HG03469 (cell line): ENCODE results near the gene NHEJ1.

Experiments
- ATAC-seq: cut with Tn5 transposase; IDR thresholded peaks from one replicate; pipeline ENCODE4 v1.9.1; 2021; ENCODE audit warnings: mild to moderate bottlenecking, moderate library complexity, moderate number of reproducible peaks; ENCODE audit not compliant: unreplicated experiment

NHEJ1 gene

DNA sequence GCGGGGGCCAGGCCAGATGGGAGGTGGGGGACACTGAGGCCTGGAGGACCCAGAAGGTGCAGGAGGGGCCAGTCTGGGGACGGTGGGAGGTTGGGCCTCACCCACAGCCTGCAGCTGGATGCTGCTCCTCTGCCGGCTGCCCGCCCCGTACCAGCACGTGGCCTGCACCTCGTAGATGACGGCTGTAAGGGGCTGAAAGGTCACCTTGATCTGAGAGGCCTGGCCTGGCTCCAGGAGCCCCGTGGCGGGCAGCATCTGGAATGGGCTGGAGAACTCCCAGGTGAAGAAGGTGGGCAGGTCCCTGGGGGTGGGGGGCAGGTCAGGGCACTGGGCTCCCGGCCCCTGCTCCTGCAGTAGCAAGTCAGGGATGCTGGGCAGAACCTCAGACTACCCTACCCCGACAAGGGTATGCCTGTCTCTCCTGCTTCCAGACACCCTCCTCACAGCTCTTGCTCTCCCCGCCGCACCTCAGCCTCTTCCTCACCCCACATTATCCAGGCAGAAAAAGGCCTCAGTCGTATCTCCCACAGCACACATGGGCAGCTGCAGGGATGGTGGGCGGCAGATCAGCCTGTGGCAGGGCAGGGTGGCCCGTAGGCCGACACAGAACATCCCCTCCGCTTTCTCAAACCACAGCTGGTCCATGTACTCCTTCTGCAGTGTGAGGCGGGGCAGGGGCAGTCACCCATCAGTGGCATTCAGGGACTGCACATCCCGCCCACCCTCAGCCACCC, 129.4 kb downstream of the NHEJ1 start:
- ATAC-seq = no peak

DNA sequence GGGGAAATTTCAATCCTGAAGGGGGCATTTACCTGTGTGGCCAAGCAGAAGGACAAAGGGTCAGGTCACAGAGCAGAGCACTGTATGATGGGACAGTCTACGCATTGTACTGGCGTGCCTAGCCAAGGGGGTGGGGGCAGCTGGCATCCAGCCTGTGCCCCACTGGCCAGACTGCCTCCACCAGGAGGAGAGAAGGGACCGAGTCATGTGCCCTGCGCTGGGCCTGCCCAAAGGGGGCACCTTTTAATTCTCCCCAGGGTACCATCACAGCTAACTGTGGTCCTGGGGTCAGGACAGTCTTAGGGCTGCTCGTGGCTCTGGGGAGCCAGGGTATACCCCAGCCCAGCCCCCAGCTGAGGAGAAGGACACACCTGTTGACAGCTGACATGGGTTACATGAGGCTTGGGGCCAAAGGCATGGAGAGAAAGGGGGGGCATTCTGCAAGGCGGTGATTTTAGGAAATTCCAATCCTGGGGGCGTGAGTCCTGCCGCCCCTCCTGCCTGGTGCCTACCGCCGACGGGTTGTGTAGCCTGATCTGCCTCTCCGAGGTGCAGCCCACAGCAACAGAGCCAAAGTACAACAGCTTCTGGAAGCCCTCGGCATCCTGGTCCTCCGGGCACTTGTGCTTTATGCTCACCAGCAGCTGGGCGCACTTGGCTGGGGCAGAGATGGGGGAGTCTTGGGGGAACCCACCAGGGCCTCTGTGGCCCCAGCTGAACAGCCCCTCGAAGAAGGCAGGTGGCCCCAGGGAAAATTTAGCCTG, 130.3 kb downstream of the NHEJ1 start:
- no peak for ATAC-seq

DNA sequence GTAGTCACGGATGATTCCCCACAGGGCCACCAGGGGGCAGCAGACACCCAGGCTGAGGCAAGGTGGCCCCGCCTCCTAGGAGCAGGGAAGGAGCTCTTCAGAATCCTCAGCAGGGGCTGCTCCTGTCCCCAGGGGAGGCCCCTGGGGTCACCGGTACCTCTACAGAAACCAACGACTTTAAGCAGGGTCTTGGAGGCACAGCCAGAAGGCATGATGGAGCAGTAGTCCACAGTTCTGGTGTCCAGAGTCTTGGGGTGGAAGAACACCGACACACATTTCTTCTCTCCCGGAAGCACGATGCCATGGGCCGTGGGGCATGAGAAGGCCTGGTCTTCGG, 130.8 kb downstream of the NHEJ1 start:
- no peak for ATAC-seq

DNA sequence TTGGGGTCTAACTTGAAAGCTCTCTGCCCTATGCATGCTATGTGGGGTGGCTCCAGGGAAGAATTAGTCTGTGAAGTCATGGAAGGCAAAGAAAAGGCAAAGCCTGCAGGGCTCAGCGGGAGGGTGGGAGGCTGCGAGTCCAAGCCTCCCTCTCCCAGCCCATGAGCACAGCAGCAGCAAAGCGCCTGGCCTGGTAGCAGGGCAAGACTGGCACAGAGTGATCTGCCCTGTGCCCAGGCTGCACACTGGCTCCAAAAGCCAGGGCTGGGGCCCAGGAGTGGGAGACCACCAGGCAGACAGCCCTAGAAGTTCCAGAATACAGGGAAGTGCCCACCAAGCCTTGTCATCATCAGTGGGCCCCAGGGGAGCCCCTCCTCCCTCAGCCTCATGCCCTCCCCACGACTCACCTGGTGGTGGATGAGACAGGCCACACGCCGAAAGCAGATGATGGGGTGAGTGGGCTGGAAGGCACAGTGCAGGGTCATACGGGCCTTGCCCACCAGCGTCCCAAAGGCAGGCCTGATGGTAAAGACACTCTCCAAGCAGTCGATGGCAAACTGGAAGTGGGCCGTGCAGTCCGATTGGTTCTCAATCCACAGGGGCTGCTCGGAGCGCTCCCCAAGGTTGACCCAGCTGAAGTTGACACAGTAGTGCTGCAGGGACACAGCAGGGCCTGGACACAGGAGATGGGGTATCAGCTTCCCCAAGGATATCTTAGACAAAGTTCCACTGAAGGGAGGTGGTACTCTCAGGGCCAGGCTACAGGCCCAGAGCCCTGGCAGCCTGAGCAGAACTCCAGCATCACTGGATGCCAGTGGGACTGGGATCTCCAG, 131.4 kb downstream of the NHEJ1 start:
- ATAC-seq = no peak

DNA sequence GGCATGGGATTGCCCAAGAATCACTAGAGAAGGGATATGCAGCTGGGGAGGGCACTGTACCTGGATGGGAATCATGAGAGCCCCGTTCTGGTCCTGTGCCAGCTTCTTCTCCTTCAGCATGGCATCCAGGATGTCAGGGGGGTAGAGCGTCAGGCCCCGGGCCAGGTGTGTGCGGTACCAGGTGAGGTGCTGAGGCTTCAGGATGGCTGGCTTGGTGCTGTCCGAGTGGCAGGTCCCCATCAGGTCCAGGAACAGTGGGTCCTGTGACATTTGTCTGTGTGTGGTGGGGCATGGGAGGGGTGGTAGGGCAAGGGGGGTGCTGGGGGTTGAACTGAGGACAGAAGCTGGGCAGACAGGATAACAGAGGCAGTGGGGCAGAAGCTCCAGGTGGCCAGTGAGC, 132.5 kb downstream of the NHEJ1 start:
- no peak for ATAC-seq

DNA sequence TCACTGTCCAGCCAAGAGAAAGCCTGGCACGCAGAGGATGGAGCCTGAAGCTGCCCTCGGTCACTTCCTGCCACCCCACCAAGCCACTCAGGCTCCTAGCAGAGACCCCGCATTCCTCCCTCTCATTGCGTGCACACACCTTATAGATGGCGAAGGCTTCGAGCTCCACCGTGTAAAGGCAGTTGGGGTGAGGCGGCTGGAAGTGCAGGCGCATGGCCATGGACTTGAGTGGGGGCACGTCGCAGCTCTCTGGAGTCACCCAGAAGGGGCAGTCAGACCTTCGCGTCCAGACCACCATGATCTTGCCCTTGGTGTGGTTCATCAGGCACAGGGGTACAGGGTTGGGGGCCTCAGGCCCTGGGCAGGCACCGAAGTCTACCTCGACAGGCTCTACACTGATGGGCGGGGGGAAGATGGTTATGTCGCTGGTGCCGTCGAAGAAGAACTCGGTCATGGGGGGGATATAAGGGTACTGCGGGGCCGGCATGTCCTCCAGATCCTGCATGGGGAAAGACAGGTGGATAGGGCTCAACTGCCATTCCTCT, 133.0 kb downstream of the NHEJ1 start:
- no peak for ATAC-seq

DNA sequence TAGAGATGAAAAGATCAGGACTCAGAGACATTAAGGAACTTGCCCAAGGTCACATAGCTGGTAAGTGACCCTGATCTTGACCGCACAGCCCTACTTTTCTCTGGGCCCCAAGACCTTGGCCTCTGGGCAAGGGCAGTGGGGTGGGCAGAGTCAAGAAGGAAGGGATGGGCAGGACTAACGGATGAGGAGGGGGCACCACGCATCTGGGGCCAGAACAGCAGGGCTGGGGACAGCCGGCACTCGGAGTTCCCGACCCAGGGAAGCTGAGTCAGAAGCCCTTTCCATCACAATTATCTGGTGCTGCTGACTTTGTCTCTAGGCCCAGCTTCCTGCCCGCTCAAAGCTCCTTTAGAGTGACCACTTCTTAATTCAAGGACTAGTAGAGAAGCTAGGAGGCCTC, 133.7 kb downstream of the NHEJ1 start:
- ATAC-seq = no peak

DNA sequence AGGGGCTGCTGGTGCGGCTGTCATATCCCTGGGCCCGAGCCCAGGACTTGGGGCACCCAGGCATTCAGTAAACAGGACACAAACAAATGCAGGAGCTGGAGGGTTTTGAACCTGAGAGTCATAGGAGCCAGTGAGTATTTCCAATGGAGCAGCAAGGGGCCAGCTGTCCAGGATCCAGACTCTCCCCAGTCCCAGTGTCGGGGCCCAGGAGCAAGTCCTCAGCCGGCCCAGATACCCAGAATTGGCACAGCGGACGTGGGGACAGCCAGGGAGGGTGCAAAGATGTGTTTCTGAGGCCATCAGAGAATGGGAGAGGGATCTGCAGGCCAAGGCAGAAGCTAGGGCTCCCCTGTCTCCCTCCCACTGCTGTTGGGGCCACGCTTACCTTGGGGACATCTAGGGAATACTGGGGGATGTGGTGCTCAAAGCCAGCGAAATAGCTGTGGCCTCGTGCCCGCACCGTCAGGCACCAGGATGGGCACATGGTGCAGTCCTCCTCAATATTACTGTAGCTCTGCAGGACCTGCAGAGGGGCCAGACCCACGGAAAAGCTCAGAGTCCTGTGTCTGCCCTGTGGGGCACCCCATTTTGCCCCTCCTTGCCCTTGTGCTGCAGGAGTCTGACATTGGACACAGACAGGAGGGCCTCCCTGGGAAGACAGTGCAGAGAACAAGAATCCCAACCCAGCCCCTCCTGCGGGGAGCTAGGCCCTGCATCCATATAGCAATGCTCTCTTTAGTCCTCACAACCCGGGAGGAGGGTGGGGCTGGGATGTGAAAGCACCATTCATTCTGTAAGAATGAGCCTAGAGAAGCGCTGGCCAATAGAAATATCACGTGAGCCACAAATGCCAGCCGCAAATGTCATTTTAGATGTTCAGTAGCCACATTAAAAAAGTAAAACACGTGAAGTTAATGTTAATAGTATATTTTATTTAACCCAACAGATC, 134.7 kb downstream of the NHEJ1 start:
- no peak for ATAC-seq
